C4-2B (cell line): Measurements from ENCODE around the gene SETDB2.

ENCODE experiments used
- CTCF ChIP-seq: fragments of 450-650 bp; conservative IDR thresholded peaks from 2 replicates; pipeline ENCODE4 v1.5.1; 2017; ENCODE audit warnings: mild to moderate bottlenecking
- ZFX ChIP-seq: fragments of 450-650 bp; IDR thresholded peaks from 2 replicates; pipeline ENCODE4 v1.6.1; 2017

GRCh38 chr13:49399801-49400472, 44.1 kb upstream of the SETDB2 start:
- TF ChIP-seq CTCF (no peak), ZFX (no peak)
